Caco-2 (cell line): ENCODE measurements around the gene SPTB. TPM values are rescaled to one million over a fixed set of nuclear protein-coding genes. Genes with fewer than 3 reads are reported as not detected.

Experiments
- BruUV-seq: library from RNA; stranded (reverse); fragments of 400-500 nt; replicated peaks from 2 replicates; lab custom pipeline; 2021; lab: Mats Ljungman, UMichigan
- CTCF ChIA-PET: fragments of 300-600 bp; sonication (Branson Sonifier 250); formaldehyde crosslinking; loops from one replicate; lab custom pipeline; 2022; ENCODE audit warnings: antibody characterized with exemption; lab: Charles Lee
- POLR2A ChIA-PET: fragments of 300-600 bp; sonication (Branson Sonifier 250); formaldehyde crosslinking; loops from one replicate; lab custom pipeline; 2022; ENCODE audit warnings: antibody characterized with exemption; lab: Charles Lee
- DNase-seq, 2 experiments: peaks; one replicate each; pipeline versions ENCODE4 v3.0.0 to v3.0.0-alpha.2; 2020 to 2022
- H3K27me3 ChIP-seq: replicated peaks from 2 replicates; pipeline ENCODE4 v1.6.0; 2011; ENCODE audit warnings: low read length; ENCODE audit not compliant: control insufficient read depth, insufficient read depth
- H3K36me3 ChIP-seq: 2 replicates; pipeline ENCODE4 v1.5.1; 2011; ENCODE audit warnings: low read length; ENCODE audit not compliant: control insufficient read depth, insufficient read depth
- H3K4me1 ChIP-seq: fragments of 250-450 bp; sonication (Bioruptor Pico); 2 replicates; pipeline ENCODE4 v1.5.1; 2020; ENCODE audit warnings: mild to moderate bottlenecking
- H3K4me3 ChIP-seq: 2 replicates; pipeline ENCODE4 v1.5.1; 2011; ENCODE audit warnings: low read depth, mild to moderate bottlenecking, control low read depth, low read length
- H3K9me3 ChIP-seq: fragments of 250-450 bp; sonication (Bioruptor Pico); 2 replicates; pipeline ENCODE4 v1.5.1; 2020; ENCODE audit warnings: mild to moderate bottlenecking, moderate library complexity
- H3K27ac Mint-ChIP-seq: one replicate; pipeline ENCODE4 v1.8.0; 2022; ENCODE audit warnings: mixed read lengths; ENCODE audit not compliant: unreplicated experiment
- H3K27me3 Mint-ChIP-seq: one replicate; pipeline ENCODE4 v1.8.0; 2022; ENCODE audit warnings: mixed read lengths; ENCODE audit not compliant: insufficient read depth, unreplicated experiment
- H3K36me3 Mint-ChIP-seq: one replicate; pipeline ENCODE4 v1.8.0; 2022; ENCODE audit warnings: mild to moderate bottlenecking, mixed read lengths; ENCODE audit not compliant: insufficient read depth, unreplicated experiment
- H3K4me1 Mint-ChIP-seq: one replicate; pipeline ENCODE4 v1.8.0; 2022; ENCODE audit warnings: low read depth, mixed read lengths; ENCODE audit not compliant: unreplicated experiment
- H3K4me3 Mint-ChIP-seq: one replicate; pipeline ENCODE4 v1.8.0; 2022; ENCODE audit warnings: mild to moderate bottlenecking, moderate library complexity, mixed read lengths; ENCODE audit not compliant: unreplicated experiment
- H3K9me3 Mint-ChIP-seq: one replicate; pipeline ENCODE4 v1.8.0; 2022; ENCODE audit warnings: mixed read lengths; ENCODE audit not compliant: unreplicated experiment
- intact Hi-C: fragments of 100-400 bp; cut with micrococcal nuclease; formaldehyde crosslinking; loops from one replicate; pipeline ENCODE4 v1.10.0; 2022; ENCODE audit not compliant: unreplicated experiment
- total RNA-seq: library from RNA; stranded (reverse); gene quantifications from 2 replicates; pipeline ENCODE4 v1.2.3, GENCODE V29; 2022
- TF ChIP-seq, protein P1 (sequence below), 2 experiments: fragments of 200-600 bp in 1 of 2; IDR thresholded peaks; 1 replicate in 1 of 2; 2 replicates in 1 of 2; pipeline versions ENCODE4 v1.5.1 to v1.8.0; 2011 to 2022; ENCODE audit warnings: antibody characterized with exemption in 1 of 2, control low read depth in 1 of 2, inconsistent platforms in 1 of 2, low read depth in 1 of 2, low read length in 1 of 2, mild to moderate bottlenecking in 1 of 2, moderate library complexity in 1 of 2; ENCODE audit not compliant: insufficient read depth in 1 of 2, severe bottlenecking in 1 of 2, unreplicated experiment in 1 of 2

SPTB gene
- total RNA-seq, 1 experiment from 2014 or later, result 1.7 TPM

DNA sequence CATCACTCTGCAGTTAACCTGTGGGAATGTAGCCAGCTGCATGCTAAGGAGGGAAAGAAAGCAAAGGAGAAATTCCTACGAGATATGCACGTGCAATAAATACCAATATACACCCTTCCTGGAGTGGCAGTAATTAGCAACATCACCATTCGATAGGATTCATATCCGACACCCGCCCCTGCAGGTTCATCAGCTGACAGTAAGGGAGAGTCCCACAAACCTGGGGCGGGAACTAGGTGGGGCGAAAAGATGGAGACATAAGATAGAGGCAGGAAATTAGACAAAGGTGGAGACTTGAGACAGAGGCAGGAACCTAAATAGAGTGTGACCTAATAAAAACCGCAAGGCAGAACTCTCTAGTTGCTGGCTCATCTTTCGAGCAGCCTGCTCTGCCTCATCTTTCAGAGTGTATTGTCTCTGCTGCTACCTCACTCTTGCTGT lies 123.9 kb downstream of the SPTB start:
- Histone ChIP-seq H3K9me3 (no peaks in the 10 kb centered on the region), H3K36me3 (no peaks in the 10 kb centered on the region; the same call in 1 of the 2 replicates), H3K4me1 (peaks cover 63% of the 10 kb centered on the region), H3K27me3 (no peaks in the 10 kb centered on the region), H3K4me3 (no peak overlapping the region)
- Mint-ChIP-seq H3K4me1 (peaks cover 60% of the 10 kb centered on the region), H3K9me3 (no peaks in the 10 kb centered on the region), H3K36me3 (peaks cover 80% of the 10 kb centered on the region), H3K27ac (peak overlapping the region; percentile 92), H3K27me3 (no peaks in the 10 kb centered on the region), H3K4me3 (peak overlapping the region; percentile 35)
- BruUV-seq, result no TSS peak
- ChIA-PET CTCF (no interaction called here), POLR2A (no interaction called here)
- peak; percentile 62 to 85 for DNase-seq
- intact Hi-C loops, result loop anchor here (10.0 kb wide), 1 partner anchor 251 kb away; the partner anchor contains the start of genes ZBTB1 and ZBTB25
- TF ChIP-seq, protein P1, sequence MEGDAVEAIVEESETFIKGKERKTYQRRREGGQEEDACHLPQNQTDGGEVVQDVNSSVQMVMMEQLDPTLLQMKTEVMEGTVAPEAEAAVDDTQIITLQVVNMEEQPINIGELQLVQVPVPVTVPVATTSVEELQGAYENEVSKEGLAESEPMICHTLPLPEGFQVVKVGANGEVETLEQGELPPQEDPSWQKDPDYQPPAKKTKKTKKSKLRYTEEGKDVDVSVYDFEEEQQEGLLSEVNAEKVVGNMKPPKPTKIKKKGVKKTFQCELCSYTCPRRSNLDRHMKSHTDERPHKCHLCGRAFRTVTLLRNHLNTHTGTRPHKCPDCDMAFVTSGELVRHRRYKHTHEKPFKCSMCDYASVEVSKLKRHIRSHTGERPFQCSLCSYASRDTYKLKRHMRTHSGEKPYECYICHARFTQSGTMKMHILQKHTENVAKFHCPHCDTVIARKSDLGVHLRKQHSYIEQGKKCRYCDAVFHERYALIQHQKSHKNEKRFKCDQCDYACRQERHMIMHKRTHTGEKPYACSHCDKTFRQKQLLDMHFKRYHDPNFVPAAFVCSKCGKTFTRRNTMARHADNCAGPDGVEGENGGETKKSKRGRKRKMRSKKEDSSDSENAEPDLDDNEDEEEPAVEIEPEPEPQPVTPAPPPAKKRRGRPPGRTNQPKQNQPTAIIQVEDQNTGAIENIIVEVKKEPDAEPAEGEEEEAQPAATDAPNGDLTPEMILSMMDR (IDR thresholded peaks at IDR 0.05; ENCODE audit: insufficient read depth in 1 of 2, low read depth in 1 of 2, low read length in 1 of 2, severe bottlenecking in 1 of 2, unreplicated experiment in 1 of 2), result no peak

DNA sequence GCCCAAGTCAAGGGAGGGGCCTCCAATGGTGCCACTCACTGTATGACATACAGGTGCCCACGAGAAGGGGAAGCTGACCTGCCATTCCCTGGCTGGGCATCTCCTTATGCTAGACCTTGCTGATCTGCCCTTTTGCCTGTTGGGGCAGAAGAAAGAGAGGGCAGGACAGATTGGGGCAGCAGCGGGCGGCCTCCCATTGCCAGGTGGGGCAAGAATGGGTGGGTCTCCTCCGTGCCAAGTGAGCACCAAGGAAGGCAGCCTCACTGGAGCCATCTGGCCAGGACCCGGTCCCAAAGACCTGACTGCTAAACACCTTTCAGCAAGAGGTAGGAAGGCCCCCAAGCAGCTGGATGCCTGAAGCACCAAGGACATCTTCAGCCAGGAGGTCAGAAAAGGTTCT lies 125.0 kb downstream of the SPTB start:
- H3K9me3 Mint-ChIP-seq, result no peaks in the 10 kb centered on the region
- peaks cover 82% of the 10 kb centered on the region for H3K36me3 Mint-ChIP-seq
- H3K27me3 ChIP-seq, result no peaks in the 10 kb centered on the region
- H3K27me3 Mint-ChIP-seq, result no peaks in the 10 kb centered on the region
- DNase-seq, result no peak
- intact Hi-C loops, result loop anchor here (10.0 kb wide), 1 partner anchor 250 kb away; the partner anchor contains the start of genes ZBTB1 and ZBTB25
- H3K36me3 ChIP-seq, result peaks cover 1% of the 10 kb centered on the region
- peak overlapping the region; percentile 92 for H3K27ac Mint-ChIP-seq
- peaks cover 52% of the 10 kb centered on the region for H3K4me1 ChIP-seq
- ChIA-PET CTCF (interaction anchor here (0.7 kb wide), 1 partner anchor 10 kb away, joined by 3 read pairs; no protein-coding TSS in a partner anchor), POLR2A (no interaction called here)
- TF ChIP-seq, protein P1 (IDR thresholded peaks at IDR 0.05; ENCODE audit: insufficient read depth in 1 of 2, low read depth in 1 of 2, low read length in 1 of 2, severe bottlenecking in 1 of 2, unreplicated experiment in 1 of 2), result no peak
- peaks cover 48% of the 10 kb centered on the region for H3K4me1 Mint-ChIP-seq
- H3K4me3 ChIP-seq, result no peak overlapping the region
- no peaks in the 10 kb centered on the region for H3K9me3 ChIP-seq
- BruUV-seq, result no TSS peak
- H3K4me3 Mint-ChIP-seq, result peak overlapping the region; percentile 3

DNA sequence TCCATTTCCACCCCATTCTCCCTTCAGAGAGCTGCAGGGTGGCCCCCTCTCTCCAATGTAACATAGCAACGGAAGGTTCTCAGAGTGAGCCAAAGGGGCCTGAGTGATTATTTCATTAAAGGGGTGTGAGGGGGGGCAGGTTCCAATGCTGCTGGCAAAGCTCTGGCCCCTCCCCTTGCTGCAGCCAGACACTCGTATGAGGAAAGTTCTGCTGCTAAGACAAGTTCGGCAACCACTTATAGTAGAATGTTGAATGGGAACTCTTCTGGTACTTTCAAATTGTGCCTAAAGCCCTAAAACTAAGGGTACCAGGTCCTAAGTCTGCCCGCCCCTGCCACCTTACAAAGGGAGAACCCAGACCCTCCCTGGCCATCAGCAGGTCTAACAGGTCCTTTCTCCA lies 125.7 kb downstream of the SPTB start:
- Mint-ChIP-seq H3K36me3 (peaks cover 82% of the 10 kb centered on the region), H3K27me3 (no peaks in the 10 kb centered on the region), H3K9me3 (no peaks in the 10 kb centered on the region), H3K4me3 (no peak overlapping the region), H3K4me1 (peaks cover 42% of the 10 kb centered on the region), H3K27ac (peak overlapping the region; percentile 92)
- TF ChIP-seq, protein P1 (IDR thresholded peaks at IDR 0.05; ENCODE audit: insufficient read depth in 1 of 2, low read depth in 1 of 2, low read length in 1 of 2, severe bottlenecking in 1 of 2, unreplicated experiment in 1 of 2), result no peak
- DNase-seq, result no peak
- H3K9me3 ChIP-seq, result no peaks in the 10 kb centered on the region
- intact Hi-C loops, result loop anchor here (10.0 kb wide), 1 partner anchor 249 kb away; the partner anchor contains the start of genes ZBTB1 and ZBTB25
- no peak overlapping the region for H3K4me3 ChIP-seq
- ChIA-PET CTCF (no interaction called here), POLR2A (no interaction called here)
- BruUV-seq, result no TSS peak
- H3K4me1 ChIP-seq, result peaks cover 45% of the 10 kb centered on the region
- H3K27me3 ChIP-seq, result no peaks in the 10 kb centered on the region
- peaks cover 1% of the 10 kb centered on the region for H3K36me3 ChIP-seq
